MCF 10A (cell line): ENCODE data around the gene SPDYC. TPM values are rescaled to one million over a fixed set of nuclear protein-coding genes. Genes with fewer than 3 reads are reported as not detected.

Experiments
- Bru-seq: library from RNA; stranded (reverse); fragments of 400-500 nt; gene quantifications from one replicate; lab custom pipeline; 2021; lab: Mats Ljungman, UMichigan
- BruChase-seq, 2 experiments: library from RNA; stranded (reverse); fragments of 400-500 nt; gene quantifications; one replicate each; lab custom pipeline; 2021; lab: Mats Ljungman, UMichigan
- BruUV-seq: library from RNA; stranded (reverse); fragments of 400-500 nt; replicated peaks from 2 replicates; lab custom pipeline; 2021; lab: Mats Ljungman, UMichigan
- CTCF ChIA-PET: fragments of 300-600 bp; sonication (Branson Sonifier 250); formaldehyde crosslinking; extraction: SDS; loops from one replicate; lab custom pipeline; 2021; ENCODE audit warnings: antibody characterized with exemption, inconsistent platforms; lab: Yijun Ruan, JAX
- POLR2A ChIA-PET: fragments of 300-600, 350-650 bp; sonication (Branson Sonifier 250); formaldehyde crosslinking; extraction: SDS; loops from one replicate; lab custom pipeline; 2020; ENCODE audit warnings: antibody characterized with exemption, inconsistent platforms; lab: Yijun Ruan, JAX
- DNase-seq: peaks from one replicate; pipeline ENCODE4 v3.0.0-alpha.2; 2018; ENCODE audit not compliant: unreplicated experiment
- H3K27ac Mint-ChIP-seq: one replicate; pipeline ENCODE4 v1.8.0; 2022; ENCODE audit warnings: mild to moderate bottlenecking, low read depth, mixed read lengths; ENCODE audit not compliant: unreplicated experiment
- H3K27me3 Mint-ChIP-seq: one replicate; pipeline ENCODE4 v1.8.0; 2022; ENCODE audit warnings: mixed read lengths; ENCODE audit not compliant: insufficient read depth, unreplicated experiment
- H3K36me3 Mint-ChIP-seq: one replicate; pipeline ENCODE4 v1.8.0; 2022; ENCODE audit warnings: mild to moderate bottlenecking, moderate library complexity, mixed read lengths; ENCODE audit not compliant: insufficient read depth, unreplicated experiment
- H3K4me1 Mint-ChIP-seq: one replicate; pipeline ENCODE4 v1.8.0; 2022; ENCODE audit warnings: mixed read lengths; ENCODE audit not compliant: insufficient read depth, unreplicated experiment
- H3K4me3 Mint-ChIP-seq: one replicate; pipeline ENCODE4 v1.8.0; 2022; ENCODE audit warnings: mild to moderate bottlenecking, moderate library complexity, mixed read lengths; ENCODE audit not compliant: unreplicated experiment
- H3K9me3 Mint-ChIP-seq: one replicate; pipeline ENCODE4 v1.8.0; 2022; ENCODE audit warnings: mixed read lengths; ENCODE audit not compliant: unreplicated experiment
- CTCF ChIP-seq: fragments of 200-600 bp; IDR thresholded peaks from one replicate; pipeline ENCODE4 v1.8.0; 2022; ENCODE audit warnings: antibody characterized with exemption, mild to moderate bottlenecking; ENCODE audit not compliant: unreplicated experiment
- intact Hi-C: fragments of 100-400 bp; cut with micrococcal nuclease; formaldehyde crosslinking; loops from 2 replicates; pipeline ENCODE4 v1.14.1; 2022
- long read RNA-seq: library from polyadenylated mRNA; stranded (forward); transcript quantifications from one replicate; pipeline ENCODE4 v2.0.0, GENCODE V29; 2022
- total RNA-seq: library from RNA; stranded (reverse); gene quantifications from 2 replicates; pipeline ENCODE4 v1.2.3, GENCODE V29; 2022

Gene SPDYC, protein sequence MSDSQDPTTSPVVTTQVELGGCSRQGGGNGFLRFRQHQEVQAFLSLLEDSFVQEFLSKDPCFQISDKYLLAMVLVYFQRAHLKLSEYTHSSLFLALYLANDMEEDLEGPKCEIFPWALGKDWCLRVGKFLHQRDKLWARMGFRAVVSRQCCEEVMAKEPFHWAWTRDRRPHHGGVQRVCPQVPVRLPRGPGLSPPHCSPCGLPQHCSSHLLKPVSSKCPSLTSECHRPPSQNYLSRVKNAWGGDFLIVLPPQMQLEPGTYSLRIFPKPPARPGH
- total RNA-seq (not detected in 2 replicates), Bru-seq, nascent RNA (not detected), BruChase-seq, experiment 1, labeled RNA remaining after a 6-hour chase (not detected), BruChase-seq, experiment 2, labeled RNA remaining after a 2-hour chase (not detected)
- long read RNA-seq: 0 reads

- POLR2A ChIA-PET: no interaction called here
- Mint-ChIP-seq H3K27ac (no peak within 1 kb of the TSS), H3K4me1 (no peaks in the 10 kb centered on the region), H3K27me3 (no peaks in the 10 kb centered on the region), H3K4me3 (no peak within 1 kb of the TSS), H3K36me3 (no peaks in the 10 kb centered on the region), H3K9me3 (no peaks in the 10 kb centered on the region)
- CTCF ChIA-PET: interaction anchor here (1.1 kb wide), 1 partner anchor 10 kb away, joined by 5 read pairs; no protein-coding TSS in a partner anchor
- intact Hi-C loops: no loop called here
- BruUV-seq: no TSS peak
- TF ChIP-seq CTCF: no peak
- no peak for DNase-seq
These were observed at the start of gene SPDYC for GRCh38 chr11:65170058-65170534. TSS of gene SPDYC (plus strand) at chr11:65170233. CDS start at chr11:65171358, 1,125 bp downstream.

DNA sequence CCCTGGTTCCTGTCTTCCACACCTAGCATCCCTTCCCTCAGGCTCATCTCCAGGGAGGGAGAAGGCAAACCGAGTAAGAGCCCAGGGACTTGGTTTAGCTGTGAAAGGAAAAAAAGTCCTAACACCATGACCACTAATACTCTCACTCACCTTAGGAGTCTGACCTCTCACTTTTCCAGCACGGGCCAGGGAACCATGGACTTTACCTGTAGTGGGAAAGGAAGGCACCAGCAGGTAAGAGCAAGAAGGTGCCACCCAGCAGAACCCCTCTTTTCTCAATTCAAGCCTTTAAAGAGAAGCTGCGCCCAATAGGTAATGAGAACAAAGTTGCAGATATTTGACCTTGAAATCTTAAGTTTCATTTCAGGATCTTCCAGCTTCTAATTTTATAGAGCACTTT lies 49.2 kb upstream of the SPDYC start:
- Mint-ChIP-seq H3K4me1 (peaks cover 11% of the 10 kb centered on the region), H3K4me3 (peak overlapping the region; percentile 99), H3K27ac (peak overlapping the region; percentile 98), H3K27me3 (no peaks in the 10 kb centered on the region), H3K36me3 (peaks cover 66% of the 10 kb centered on the region), H3K9me3 (no peaks in the 10 kb centered on the region)
- POLR2A ChIA-PET: interaction anchor here (0.6 to 8.8 kb wide), 16 partner anchors 9 to 432 kb away, joined by 3 to 138 read pairs (median 5); partner anchors contain the start of genes CAPN1, POLA2, SYVN1 and TM7SF2
- intact Hi-C loops: no loop called here
- CTCF ChIA-PET: interaction anchor here (0.8 to 2.8 kb wide), 6 partner anchors 9 to 432 kb away, joined by 3 to 19 read pairs (median 3); partner anchors contain the start of genes CAPN1, SNX15 and TM7SF2
- TF ChIP-seq CTCF: no peak
- no peak for DNase-seq
- no TSS peak for BruUV-seq

DNA sequence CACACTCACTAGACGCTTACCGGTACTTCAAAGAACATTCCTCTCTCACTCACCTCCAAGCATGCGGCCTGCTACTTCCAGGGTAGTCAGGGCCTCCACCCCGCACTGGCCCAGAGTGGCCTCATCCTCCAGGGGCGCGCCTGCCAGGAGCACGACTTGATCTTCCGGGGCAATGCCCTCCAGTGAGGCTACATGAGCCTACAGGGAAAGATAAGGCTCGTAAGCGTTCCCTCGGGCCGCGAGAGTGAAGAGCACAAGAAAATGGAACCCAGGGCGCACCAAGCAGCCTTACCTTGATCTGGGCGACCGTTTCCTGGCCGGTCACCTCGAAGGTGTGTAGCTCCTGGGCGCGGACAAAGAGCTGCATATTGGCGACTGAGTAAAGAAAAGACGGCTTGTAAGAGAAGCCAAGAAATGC lies 48.6 kb upstream of the SPDYC start:
- Mint-ChIP-seq H3K36me3 (peaks cover 66% of the 10 kb centered on the region), H3K9me3 (no peaks in the 10 kb centered on the region), H3K4me3 (peak overlapping the region; percentile 99), H3K27me3 (no peaks in the 10 kb centered on the region), H3K4me1 (peaks cover 11% of the 10 kb centered on the region), H3K27ac (peak overlapping the region; percentile 98)
- TF ChIP-seq CTCF: no peak
- POLR2A ChIA-PET: interaction anchor here (0.6 to 8.8 kb wide), 40 partner anchors 10 to 881 kb away, joined by 3 to 138 read pairs (median 4); partner anchors contain the start of genes ARL2, ATG2A, BANF1 and CAPN1
- TSS peak; percentile 65 for BruUV-seq
- DNase-seq: no peak
- CTCF ChIA-PET: interaction anchor here (0.6 to 2.8 kb wide), 10 partner anchors 9 to 433 kb away, joined by 3 to 19 read pairs (median 4); partner anchors contain the start of genes CAPN1, SAC3D1, SNX15 and TM7SF2
- intact Hi-C loops: no loop called here
